Prostate gland (tissue), 2 donors: Measurements from ENCODE around the gene TMEM252. TPM values are rescaled to one million over a fixed set of nuclear protein-coding genes. Genes with fewer than 3 reads are reported as not detected.

Source experiments
- DNase-seq: peaks from one replicate; pipeline ENCODE4 v3.0.0-alpha.2; 2019; ENCODE audit warnings: low spot score
- H3K27ac ChIP-seq, 2 donors: fragments of 200-600 bp; sonication (generic); 2 replicates each; pipeline ENCODE4 v1.5.1; 2017 to 2019
- H3K27me3 ChIP-seq: fragments of 200-600 bp; sonication (generic); replicated peaks from 2 replicates; pipeline ENCODE4 v1.5.1; 2019; ENCODE audit not compliant: insufficient read depth
- H3K36me3 ChIP-seq, 2 donors: fragments of 200-600 bp; sonication (generic); 1 replicate in 1 of 2; 2 replicates in 1 of 2; pipeline versions ENCODE4 v1.5.1 to v1.8.1; 2017 to 2019
- H3K4me1 ChIP-seq: fragments of 200-600 bp; sonication (generic); replicated peaks from 2 replicates; pipeline ENCODE4 v1.5.1; 2019
- H3K4me3 ChIP-seq, 2 donors: fragments of 200-600 bp; sonication (generic); 2 replicates each; pipeline ENCODE4 v1.5.1; 2017 to 2019
- H3K9me3 ChIP-seq: fragments of 200-600 bp; sonication (generic); 2 replicates; pipeline ENCODE4 v1.5.1; 2017
- CTCF ChIP-seq, 4 experiments: fragments of 200-600 bp in 2 of 4; fragments of 450-650 bp in 2 of 4; sonication (generic) in 2 of 4; IDR thresholded peaks; 1 replicate in 3 of 4; 2 replicates in 1 of 4; pipeline ENCODE4 v1.5.1; 2016 to 2019; ENCODE audit warnings: antibody characterized with exemption in 4 of 4, mild to moderate bottlenecking in 2 of 4, moderate library complexity in 2 of 4
- POLR2A ChIP-seq: fragments of 450-650 bp; IDR thresholded peaks from one replicate; pipeline ENCODE4 v1.6.1; 2016; ENCODE audit warnings: antibody characterized with exemption, mild to moderate bottlenecking
- POLR2AphosphoS5 ChIP-seq: sonication (generic); formaldehyde crosslinking; IDR thresholded peaks from one replicate; pipeline ENCODE4 v1.6.1; 2017; ENCODE audit warnings: antibody characterized with exemption
- WGBS: methylation state at CpG from one replicate; pipeline ENCODE4 v1.1.5; 2018; 5-methylcytosine and 5-hydroxymethylcytosine counted together
- intact Hi-C: fragments of 100-400 bp; cut with DNase I; formaldehyde crosslinking; loops from one replicate; pipeline ENCODE4 v1.14.2; 2022
- total RNA-seq, 2 donors: library from RNA; depleted of rRNA; stranded (reverse); fragments of >200 nt; gene quantifications; one replicate each; pipeline ENCODE4 v1.1.0, GENCODE V29; 2016

TMEM252 gene
- total RNA-seq, 2 donors from 2014 or later, result not detected

DNA sequence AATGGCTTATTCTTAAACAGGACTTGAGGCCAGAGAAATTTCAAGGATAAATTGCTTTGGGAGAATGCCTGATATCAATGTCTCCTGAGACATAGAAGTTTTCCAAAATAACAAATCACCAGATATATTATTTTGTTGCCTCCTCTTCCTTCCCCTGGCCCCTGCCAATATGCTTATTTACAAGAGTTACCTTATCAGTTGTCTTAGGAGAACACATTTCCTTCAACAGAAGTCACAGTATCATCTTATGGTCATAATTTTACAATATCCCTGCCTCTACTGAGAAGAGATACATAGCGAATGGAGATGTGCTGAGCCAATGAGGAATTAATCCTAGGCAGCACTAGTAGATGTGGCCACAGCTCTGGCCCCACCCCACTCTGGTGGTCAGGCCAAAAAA lies 43.1 kb downstream of the TMEM252 start:
- DNase-seq, result no peak
- Histone ChIP-seq H3K27ac (no peak overlapping the region), H3K27me3 (no peaks in the 10 kb centered on the region), H3K9me3 (no peaks in the 10 kb centered on the region), H3K36me3 (no peaks in the 10 kb centered on the region), H3K4me1 (no peaks in the 10 kb centered on the region), H3K4me3 (no peak overlapping the region)
- 94% methylated on average over 1 of the region's 1 CpG for WGBS
- TF ChIP-seq POLR2AphosphoS5 (no peak), POLR2A (no peak), CTCF (IDR thresholded peaks at IDR 0.05) (no peak)
- intact Hi-C loops, result no loop called here

GRCh38 chr9:68496356-68496755 lies 44.3 kb downstream of the TMEM252 start:
- intact Hi-C loops, result no loop called here

GRCh38 chr9:68495247-68495646 lies 45.4 kb downstream of the TMEM252 start:
- TF ChIP-seq POLR2AphosphoS5 (no peak), POLR2A (no peak), CTCF (IDR thresholded peaks at IDR 0.05) (no peak)
- no peaks in the 10 kb centered on the region for H3K9me3 ChIP-seq
- WGBS, result 48% methylated on average over 1 of the region's 1 CpG
- no peaks in the 10 kb centered on the region for H3K36me3 ChIP-seq
- H3K27ac ChIP-seq, result no peak overlapping the region
- no peaks in the 10 kb centered on the region for H3K4me1 ChIP-seq
- no peak for DNase-seq
- H3K27me3 ChIP-seq, result no peaks in the 10 kb centered on the region
- intact Hi-C loops, result no loop called here
- no peak overlapping the region for H3K4me3 ChIP-seq

More at GRCh38 chr9:68496356-68496755, 44.3 kb downstream of the TMEM252 start:
- Histone ChIP-seq H3K27me3 (no peaks in the 10 kb centered on the region), H3K36me3 (no peaks in the 10 kb centered on the region), H3K4me3 (no peak overlapping the region), H3K27ac (no peak overlapping the region), H3K4me1 (no peaks in the 10 kb centered on the region), H3K9me3 (no peaks in the 10 kb centered on the region)
- DNase-seq, result no peak
- TF ChIP-seq POLR2AphosphoS5 (no peak), CTCF (IDR thresholded peaks at IDR 0.05) (no peak), POLR2A (no peak)

- Histone ChIP-seq H3K9me3 (no peaks in the 10 kb centered on the region), H3K4me1 (no peaks in the 10 kb centered on the region), H3K4me3 (no peak overlapping the region), H3K36me3 (no peaks in the 10 kb centered on the region), H3K27ac (no peak overlapping the region), H3K27me3 (no peaks in the 10 kb centered on the region)
- WGBS, result 56% methylated on average over 3 of the region's 3 CpGs
- TF ChIP-seq POLR2A, result no peak
- DNase-seq, result no peak
- intact Hi-C loops, result no loop called here
Measured at GRCh38 chr9:68493958-68494577, 46.6 kb downstream of the TMEM252 start.

- no peak for DNase-seq
- intact Hi-C loops, result no loop called here
- Histone ChIP-seq H3K4me1 (no peaks in the 10 kb centered on the region), H3K27ac (no peak overlapping the region), H3K9me3 (no peaks in the 10 kb centered on the region), H3K4me3 (no peak overlapping the region), H3K27me3 (no peaks in the 10 kb centered on the region), H3K36me3 (no peaks in the 10 kb centered on the region)
- TF ChIP-seq POLR2A (no peak), CTCF (IDR thresholded peaks at IDR 0.05) (no peak), POLR2AphosphoS5 (no peak)
Measured at GRCh38 chr9:68493541-68493940, 47.1 kb downstream of the TMEM252 start.
